ENCODE measurements around the gene ARF3. TPM values are rescaled to one million over a fixed set of nuclear protein-coding genes. Genes with fewer than 3 reads are reported as not detected.

ARF3 gene
- total RNA-seq, 1 experiment from 2014 or later: 224 TPM

DNA sequence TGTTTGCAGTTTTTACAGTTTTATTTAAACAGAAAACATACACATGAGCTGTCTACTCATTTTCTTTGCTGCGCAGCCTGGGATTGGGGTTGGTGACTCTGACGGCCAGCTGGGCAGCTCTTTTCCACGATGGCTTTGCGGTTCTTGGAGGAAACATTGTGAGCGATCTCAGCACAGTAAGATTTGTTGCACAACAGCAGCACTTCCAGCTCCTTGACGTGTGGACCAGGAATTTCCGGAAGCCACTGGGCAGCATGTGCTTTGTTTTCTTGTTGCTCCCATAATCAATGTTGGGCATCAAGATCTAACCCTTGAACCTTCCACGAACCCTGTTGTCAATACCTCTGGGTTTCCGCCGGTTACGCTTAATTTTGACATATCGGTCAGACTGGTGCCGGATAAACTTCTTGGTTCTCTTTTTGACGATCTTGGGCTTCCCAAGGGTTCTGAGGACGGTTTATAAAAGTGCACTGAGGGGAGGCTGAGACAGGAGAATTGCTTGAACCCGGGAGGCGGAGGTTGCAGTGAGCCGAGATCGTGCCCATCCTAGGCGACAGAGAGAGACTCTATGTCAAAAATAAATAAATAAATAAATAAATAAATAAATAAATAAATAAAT is 53.8 kb downstream of the ARF3 start:
- H3K4me3 ChIP-seq (ENCODE audit: low read depth in 2 of 2, low read length in 2 of 2): peak overlapping the region; percentile 44 to 68
- ATAC-seq (peak; percentile 9; the same call in 1 of the 2 replicates), DNase-seq (ENCODE audit: low read depth, low spot score) (no peak)
- H3K27me3 ChIP-seq (ENCODE audit: control insufficient read depth, insufficient read depth, low read length): no peaks in the 10 kb centered on the region
- BruUV-seq (replicated peaks): no TSS peak
- POLR2A ChIA-PET: no interaction called here
- no peaks in the 10 kb centered on the region for H3K36me3 ChIP-seq (ENCODE audit: control insufficient read depth, insufficient read depth, low read length)
- no peaks in the 10 kb centered on the region for H3K9me3 ChIP-seq (ENCODE audit: control insufficient read depth, insufficient read depth, low read depth, low read length)
- CTCF ChIA-PET: interaction anchor here (0.7 to 1.1 kb wide), 2 partner anchors 9 to 13 kb away, joined by 3 to 4 read pairs; no protein-coding TSS in a partner anchor
- no peak for TF ChIP-seq SIN3A (IDR thresholded peaks at IDR 0.05; ENCODE audit: borderline replicate concordance, insufficient read depth, low read depth, low read length)
- TF ChIP-seq, protein P1, sequence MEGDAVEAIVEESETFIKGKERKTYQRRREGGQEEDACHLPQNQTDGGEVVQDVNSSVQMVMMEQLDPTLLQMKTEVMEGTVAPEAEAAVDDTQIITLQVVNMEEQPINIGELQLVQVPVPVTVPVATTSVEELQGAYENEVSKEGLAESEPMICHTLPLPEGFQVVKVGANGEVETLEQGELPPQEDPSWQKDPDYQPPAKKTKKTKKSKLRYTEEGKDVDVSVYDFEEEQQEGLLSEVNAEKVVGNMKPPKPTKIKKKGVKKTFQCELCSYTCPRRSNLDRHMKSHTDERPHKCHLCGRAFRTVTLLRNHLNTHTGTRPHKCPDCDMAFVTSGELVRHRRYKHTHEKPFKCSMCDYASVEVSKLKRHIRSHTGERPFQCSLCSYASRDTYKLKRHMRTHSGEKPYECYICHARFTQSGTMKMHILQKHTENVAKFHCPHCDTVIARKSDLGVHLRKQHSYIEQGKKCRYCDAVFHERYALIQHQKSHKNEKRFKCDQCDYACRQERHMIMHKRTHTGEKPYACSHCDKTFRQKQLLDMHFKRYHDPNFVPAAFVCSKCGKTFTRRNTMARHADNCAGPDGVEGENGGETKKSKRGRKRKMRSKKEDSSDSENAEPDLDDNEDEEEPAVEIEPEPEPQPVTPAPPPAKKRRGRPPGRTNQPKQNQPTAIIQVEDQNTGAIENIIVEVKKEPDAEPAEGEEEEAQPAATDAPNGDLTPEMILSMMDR (IDR thresholded peaks at IDR 0.05): no peak
- no peak for TF ChIP-seq POLR2AphosphoS5 (IDR thresholded peaks at IDR 0.05; ENCODE audit: low read depth, low read length)
- TF ChIP-seq, protein P2, sequence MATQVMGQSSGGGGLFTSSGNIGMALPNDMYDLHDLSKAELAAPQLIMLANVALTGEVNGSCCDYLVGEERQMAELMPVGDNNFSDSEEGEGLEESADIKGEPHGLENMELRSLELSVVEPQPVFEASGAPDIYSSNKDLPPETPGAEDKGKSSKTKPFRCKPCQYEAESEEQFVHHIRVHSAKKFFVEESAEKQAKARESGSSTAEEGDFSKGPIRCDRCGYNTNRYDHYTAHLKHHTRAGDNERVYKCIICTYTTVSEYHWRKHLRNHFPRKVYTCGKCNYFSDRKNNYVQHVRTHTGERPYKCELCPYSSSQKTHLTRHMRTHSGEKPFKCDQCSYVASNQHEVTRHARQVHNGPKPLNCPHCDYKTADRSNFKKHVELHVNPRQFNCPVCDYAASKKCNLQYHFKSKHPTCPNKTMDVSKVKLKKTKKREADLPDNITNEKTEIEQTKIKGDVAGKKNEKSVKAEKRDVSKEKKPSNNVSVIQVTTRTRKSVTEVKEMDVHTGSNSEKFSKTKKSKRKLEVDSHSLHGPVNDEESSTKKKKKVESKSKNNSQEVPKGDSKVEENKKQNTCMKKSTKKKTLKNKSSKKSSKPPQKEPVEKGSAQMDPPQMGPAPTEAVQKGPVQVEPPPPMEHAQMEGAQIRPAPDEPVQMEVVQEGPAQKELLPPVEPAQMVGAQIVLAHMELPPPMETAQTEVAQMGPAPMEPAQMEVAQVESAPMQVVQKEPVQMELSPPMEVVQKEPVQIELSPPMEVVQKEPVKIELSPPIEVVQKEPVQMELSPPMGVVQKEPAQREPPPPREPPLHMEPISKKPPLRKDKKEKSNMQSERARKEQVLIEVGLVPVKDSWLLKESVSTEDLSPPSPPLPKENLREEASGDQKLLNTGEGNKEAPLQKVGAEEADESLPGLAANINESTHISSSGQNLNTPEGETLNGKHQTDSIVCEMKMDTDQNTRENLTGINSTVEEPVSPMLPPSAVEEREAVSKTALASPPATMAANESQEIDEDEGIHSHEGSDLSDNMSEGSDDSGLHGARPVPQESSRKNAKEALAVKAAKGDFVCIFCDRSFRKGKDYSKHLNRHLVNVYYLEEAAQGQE (IDR thresholded peaks at IDR 0.05; ENCODE audit: insufficient read depth in 1 of 2, low read depth in 2 of 2, low read length in 1 of 2): no peak
- no peak for TF ChIP-seq TCF7L2 (IDR thresholded peaks at IDR 0.05; ENCODE audit: low read depth, low read length)
- H3K4me1 ChIP-seq (ENCODE audit: control insufficient read depth, insufficient read depth, low read length): no peaks in the 10 kb centered on the region
- intact Hi-C loops (cut with micrococcal nuclease; ENCODE audit: unreplicated experiment): no loop called here
- no peak overlapping the region for H3K27ac ChIP-seq (ENCODE audit: low read length)
- in situ Hi-C loops (cut with HindIII; ENCODE audit: low pct_unique_long_range_greater_than_20kb, low sequenced_read_pairs): no loop called here

DNA sequence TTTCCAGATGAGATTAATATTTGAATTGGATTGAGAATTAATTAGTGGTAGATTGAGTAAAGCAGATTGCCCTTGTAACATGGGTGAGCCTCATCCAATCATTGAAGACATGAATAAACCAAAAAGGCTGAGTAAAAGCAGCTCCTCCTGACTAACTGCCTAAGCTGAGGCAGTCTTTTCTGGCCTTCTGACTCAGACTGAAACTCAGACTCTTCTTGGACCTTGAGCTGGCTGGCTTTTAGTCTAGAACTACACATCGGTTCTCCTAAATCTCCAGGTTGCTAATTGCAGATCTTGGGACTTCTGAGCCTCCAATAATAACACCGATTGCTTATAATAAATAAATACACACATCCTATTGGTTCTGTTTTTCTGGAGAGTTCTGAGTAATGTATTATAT is 56.0 kb downstream of the ARF3 start:
- ChIA-PET POLR2A (interaction anchor here (0.7 kb wide), 1 partner anchor 11 kb away, joined by 5 read pairs; no protein-coding TSS in a partner anchor), CTCF (no interaction called here)
- Histone ChIP-seq H3K36me3 (ENCODE audit: control insufficient read depth, insufficient read depth, low read length) (no peaks in the 10 kb centered on the region), H3K9me3 (ENCODE audit: control insufficient read depth, insufficient read depth, low read depth, low read length) (no peaks in the 10 kb centered on the region), H3K27me3 (ENCODE audit: control insufficient read depth, insufficient read depth, low read length) (no peaks in the 10 kb centered on the region), H3K4me3 (ENCODE audit: low read depth in 2 of 2, low read length in 2 of 2) (no peak overlapping the region), H3K27ac (ENCODE audit: low read length) (no peak overlapping the region), H3K4me1 (ENCODE audit: control insufficient read depth, insufficient read depth, low read length) (no peaks in the 10 kb centered on the region)
- no peak for DNase-seq (ENCODE audit: low read depth, low spot score)
- TF ChIP-seq TCF7L2 (IDR thresholded peaks at IDR 0.05; ENCODE audit: low read depth, low read length) (no peak), SIN3A (IDR thresholded peaks at IDR 0.05; ENCODE audit: borderline replicate concordance, insufficient read depth, low read depth, low read length) (no peak), POLR2AphosphoS5 (IDR thresholded peaks at IDR 0.05; ENCODE audit: low read depth, low read length) (no peak)
- TF ChIP-seq, protein P2 (IDR thresholded peaks at IDR 0.05; ENCODE audit: insufficient read depth in 1 of 2, low read depth in 2 of 2, low read length in 1 of 2): no peak
- TF ChIP-seq, protein P1 (IDR thresholded peaks at IDR 0.05): no peak
- no TSS peak for BruUV-seq (replicated peaks)
- intact Hi-C loops (cut with micrococcal nuclease; ENCODE audit: unreplicated experiment) (no loop called here), in situ Hi-C loops (cut with HindIII; ENCODE audit: low pct_unique_long_range_greater_than_20kb, low sequenced_read_pairs) (no loop called here)
- no peak for ATAC-seq

Data from Panc1 (cell line).